Endothelial cell of umbilical vein (primary cell): Measurements from ENCODE around the gene RNF214. TPM values are rescaled to one million over a fixed set of nuclear protein-coding genes. Genes with fewer than 3 reads are reported as not detected.

Source experiments
- BruUV-seq: library from RNA; stranded (reverse); fragments of 400-500 nt; replicated peaks from 2 replicates; lab custom pipeline; 2021; lab: Mats Ljungman, UMichigan
- CTCF ChIA-PET: fragments of 300-600, 350-600 bp; sonication (Branson Sonifier 250); formaldehyde crosslinking; loops from one replicate; lab custom pipeline; 2021; ENCODE audit warnings: antibody characterized with exemption, inconsistent platforms; lab: Charles Lee
- POLR2A ChIA-PET: fragments of 300-600, 350-600 bp; sonication (Branson Sonifier 250); formaldehyde crosslinking; loops from one replicate; lab custom pipeline; 2021; ENCODE audit warnings: antibody characterized with exemption, inconsistent platforms; lab: Charles Lee
- DNase-seq: peaks from one replicate; pipeline ENCODE4 v3.0.0-alpha.2; 2011; ENCODE audit warnings: low read depth, low spot score
- FAIRE-seq: peaks from 2 replicates; lab custom pipeline; 2011; peaks lifted over from hg19 to GRCh38; lab: Jason Lieb, UNC
- H2AFZ ChIP-seq: 2 replicates; pipeline ENCODE4 v1.6.0; 2012; ENCODE audit warnings: low read depth, low read length, control low read depth, inconsistent platforms
- H3K27ac ChIP-seq: 2 replicates; pipeline ENCODE4 v1.5.1; 2011; ENCODE audit warnings: low read depth, mild to moderate bottlenecking, control low read depth, low read length, moderate library complexity; ENCODE audit not compliant: insufficient read depth
- H3K27me3 ChIP-seq, 2 experiments: 2 replicates each; pipeline versions ENCODE4 v1.6.0 to v1.6.1; 2011; ENCODE audit warnings: low read length in 2 of 2, mixed read lengths in 1 of 2; ENCODE audit not compliant: control insufficient read depth in 2 of 2, insufficient read depth in 2 of 2
- H3K36me3 ChIP-seq, 2 experiments: 2 replicates in 1 of 2; 3 replicates in 1 of 2; pipeline ENCODE4 v1.5.1; 2011; ENCODE audit warnings: low read length in 2 of 2, mild to moderate bottlenecking in 1 of 2, moderate library complexity in 1 of 2; ENCODE audit not compliant: control insufficient read depth in 2 of 2, insufficient read depth in 2 of 2; ENCODE audit errors: extremely low read depth in 1 of 2
- H3K4me1 ChIP-seq: 3 replicates; pipeline ENCODE4 v1.5.1; 2011; ENCODE audit warnings: mild to moderate bottlenecking, low read length; ENCODE audit not compliant: control insufficient read depth, insufficient read depth; ENCODE audit errors: extremely low read depth
- H3K4me2 ChIP-seq: 2 replicates; pipeline ENCODE4 v1.6.1; 2011; ENCODE audit warnings: low read length, control low read depth, mixed read lengths; ENCODE audit not compliant: insufficient read depth
- H3K4me3 ChIP-seq, 3 experiments: fragments of 200-600 bp in 1 of 3; sonication (generic), shearing (Covaris generic) in 1 of 3; replicated peaks in 1 of 3; 2 replicates each; pipeline ENCODE4 v1.5.1; 2011 to 2016; ENCODE audit warnings: control low read depth in 3 of 3, low read length in 3 of 3, mild to moderate bottlenecking in 2 of 3, inconsistent platforms in 1 of 3, low read depth in 1 of 3, moderate library complexity in 1 of 3; ENCODE audit not compliant: insufficient read depth in 1 of 3
- H3K79me2 ChIP-seq: 2 replicates; pipeline ENCODE4 v1.6.0; 2012; ENCODE audit warnings: low read length, inconsistent platforms; ENCODE audit not compliant: control insufficient read depth, insufficient read depth
- H3K9ac ChIP-seq: replicated peaks from 2 replicates; pipeline ENCODE3; 2011; ENCODE audit warnings: low read length, control low read depth; ENCODE audit not compliant: insufficient read depth; ENCODE audit errors: extremely low read depth
- H3K9me1 ChIP-seq: replicated peaks from 3 replicates; pipeline ENCODE4 v1.6.0; 2011; ENCODE audit warnings: mild to moderate bottlenecking, low read length; ENCODE audit not compliant: control insufficient read depth, insufficient read depth; ENCODE audit errors: extremely low read depth
- H3K9me3 ChIP-seq: replicated peaks from 2 replicates; pipeline ENCODE4 v1.5.1; 2012; ENCODE audit warnings: low read length, inconsistent platforms; ENCODE audit not compliant: control insufficient read depth, insufficient read depth
- H4K20me1 ChIP-seq: replicated peaks from 2 replicates; pipeline ENCODE3; 2011; ENCODE audit warnings: mild to moderate bottlenecking, low read length; ENCODE audit not compliant: control insufficient read depth, insufficient read depth; ENCODE audit errors: extremely low read depth
- EZH2 ChIP-seq: IDR thresholded peaks from 2 replicates; pipeline ENCODE4 v1.6.1; 2012; ENCODE audit warnings: borderline replicate concordance, low read depth, mild to moderate bottlenecking, moderate library complexity, low read length, inconsistent platforms; ENCODE audit not compliant: severe bottlenecking
- GATA2 ChIP-seq: IDR thresholded peaks from 2 replicates; pipeline ENCODE4 v1.7.0; 2011; ENCODE audit warnings: low read depth, mild to moderate bottlenecking, moderate library complexity, mixed read lengths, low read length; ENCODE audit not compliant: insufficient read length, insufficient read depth
- JUN ChIP-seq: IDR thresholded peaks from 2 replicates; pipeline ENCODE4 v1.6.1; 2011; ENCODE audit warnings: borderline replicate concordance, low read depth; ENCODE audit not compliant: insufficient read length, insufficient read depth
- MAX ChIP-seq: IDR thresholded peaks from 2 replicates; pipeline ENCODE4 v1.6.1; 2011; ENCODE audit not compliant: insufficient read depth, insufficient read length
- MYC ChIP-seq: IDR thresholded peaks from one replicate; pipeline ENCODE4 v1.6.1; 2011; ENCODE audit warnings: mild to moderate bottlenecking, low read depth, low read length
- POLR2A ChIP-seq: IDR thresholded peaks from 2 replicates; pipeline ENCODE4 v1.6.1; 2012; ENCODE audit warnings: low read depth, mild to moderate bottlenecking, control low read depth, low read length
- POLR2AphosphoS5 ChIP-seq: IDR thresholded peaks from 2 replicates; pipeline ENCODE4 v1.6.1; 2012; ENCODE audit warnings: low read depth, mild to moderate bottlenecking, control low read depth, low read length, moderate library complexity; ENCODE audit not compliant: insufficient read depth
- dilution Hi-C: fragments of 300-500 bp; cut with MboI; formaldehyde crosslinking; loops from one replicate; pipeline ENCODE4 v1.15.0; 2019; ENCODE audit warnings: low sequenced_read_pairs; ENCODE audit not compliant: extremely low pct_ligation_motif_present
- intact Hi-C: fragments of 100-400 bp; cut with micrococcal nuclease; formaldehyde crosslinking; loops from one replicate; pipeline ENCODE4 v1.10.0; 2022
- polyA plus RNA-seq, 4 experiments: library from polyadenylated mRNA; depleted of rRNA in 3 of 4; stranded (reverse) in 3 of 4; unstranded in 1 of 4; fragments of >200 nt; gene quantifications; 2 replicates each; pipeline versions ENCODE4 v1.2.1 to v1.2.3, GENCODE V29; 2011 to 2012; ENCODE audit warnings: missing spikeins in 1 of 4
- total RNA-seq: library from RNA; stranded (reverse); gene quantifications from 2 replicates; pipeline ENCODE4 v1.2.3, GENCODE V29; 2021
- TF ChIP-seq, protein P1 (sequence below), 2 donors: IDR thresholded peaks; 1 replicate in 1 of 2; 2 replicates in 1 of 2; pipeline ENCODE4 v1.5.1; 2011; ENCODE audit warnings: low read length in 2 of 2, mild to moderate bottlenecking in 2 of 2, moderate library complexity in 2 of 2, control low read depth in 1 of 2, inconsistent platforms in 1 of 2, low read depth in 1 of 2; ENCODE audit not compliant: insufficient read depth in 1 of 2; ENCODE audit errors: extremely low read depth in 1 of 2

The RNF214 gene
- total and polyA plus RNA-seq, 2 donors (not counting 3 experiments of a cell fraction or from before 2014, with no cell fraction given): 24.3 to 28.2 TPM

GRCh38 chr11:117299351-117300282 lies 67.1 kb downstream of the RNF214 start:
- CTCF ChIA-PET: no interaction called here
- Histone ChIP-seq H3K4me3 (no peak overlapping the region), H3K4me1 (no peaks in the 10 kb centered on the region), H3K9me1 (no peaks in the 10 kb centered on the region), H3K36me3 (no peaks in the 10 kb centered on the region), H3K27ac (no peak overlapping the region), H3K4me2 (no peak overlapping the region), H3K79me2 (no peaks in the 10 kb centered on the region), H3K27me3 (no peaks in the 10 kb centered on the region), H2AFZ (no peak overlapping the region), H3K9ac (no peak overlapping the region), H4K20me1 (no peaks in the 10 kb centered on the region), H3K9me3 (no peaks in the 10 kb centered on the region)
- intact Hi-C loops (no loop called here), dilution Hi-C loops (no loop called here)
- FAIRE-seq (no peak), DNase-seq (no peak)
- TF ChIP-seq POLR2AphosphoS5 (no peak), MAX (no peak)
- TF ChIP-seq, protein P1, sequence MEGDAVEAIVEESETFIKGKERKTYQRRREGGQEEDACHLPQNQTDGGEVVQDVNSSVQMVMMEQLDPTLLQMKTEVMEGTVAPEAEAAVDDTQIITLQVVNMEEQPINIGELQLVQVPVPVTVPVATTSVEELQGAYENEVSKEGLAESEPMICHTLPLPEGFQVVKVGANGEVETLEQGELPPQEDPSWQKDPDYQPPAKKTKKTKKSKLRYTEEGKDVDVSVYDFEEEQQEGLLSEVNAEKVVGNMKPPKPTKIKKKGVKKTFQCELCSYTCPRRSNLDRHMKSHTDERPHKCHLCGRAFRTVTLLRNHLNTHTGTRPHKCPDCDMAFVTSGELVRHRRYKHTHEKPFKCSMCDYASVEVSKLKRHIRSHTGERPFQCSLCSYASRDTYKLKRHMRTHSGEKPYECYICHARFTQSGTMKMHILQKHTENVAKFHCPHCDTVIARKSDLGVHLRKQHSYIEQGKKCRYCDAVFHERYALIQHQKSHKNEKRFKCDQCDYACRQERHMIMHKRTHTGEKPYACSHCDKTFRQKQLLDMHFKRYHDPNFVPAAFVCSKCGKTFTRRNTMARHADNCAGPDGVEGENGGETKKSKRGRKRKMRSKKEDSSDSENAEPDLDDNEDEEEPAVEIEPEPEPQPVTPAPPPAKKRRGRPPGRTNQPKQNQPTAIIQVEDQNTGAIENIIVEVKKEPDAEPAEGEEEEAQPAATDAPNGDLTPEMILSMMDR (IDR thresholded peaks at IDR 0.05; ENCODE audit: extremely low read depth in 1 of 2, insufficient read depth in 1 of 2, low read depth in 1 of 2, low read length in 2 of 2): no peak
- no TSS peak for BruUV-seq
- POLR2A ChIA-PET: no interaction called here

DNA sequence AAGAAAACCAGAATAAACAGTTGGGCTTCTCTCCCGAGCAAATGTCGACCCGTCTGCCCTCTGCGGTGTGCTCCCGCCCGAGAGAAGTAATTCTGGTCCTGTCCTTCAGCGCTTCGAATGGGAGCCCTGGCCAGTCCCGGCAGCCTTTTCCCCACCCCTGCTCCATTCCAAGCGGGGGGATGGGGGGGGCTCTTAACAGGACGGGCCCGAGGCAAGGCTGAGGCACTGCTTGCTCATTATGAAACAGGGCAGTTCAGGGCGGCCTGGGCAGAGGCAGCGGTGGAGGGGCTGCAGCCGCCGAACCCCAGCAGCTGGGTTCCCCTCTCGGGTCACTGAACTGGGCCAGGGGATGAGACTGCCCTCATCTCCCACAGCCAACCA lies 67.8 kb downstream of the RNF214 start:
- Histone ChIP-seq H3K9ac (no peak overlapping the region), H4K20me1 (no peaks in the 10 kb centered on the region), H3K9me1 (no peaks in the 10 kb centered on the region), H3K36me3 (no peaks in the 10 kb centered on the region), H3K9me3 (no peaks in the 10 kb centered on the region), H3K4me3 (no peak overlapping the region), H3K4me1 (no peaks in the 10 kb centered on the region), H3K4me2 (no peak overlapping the region), H2AFZ (no peak overlapping the region), H3K27me3 (no peaks in the 10 kb centered on the region), H3K27ac (no peak overlapping the region), H3K79me2 (no peaks in the 10 kb centered on the region)
- POLR2A ChIA-PET: no interaction called here
- FAIRE-seq: no peak
- CTCF ChIA-PET: no interaction called here
- intact Hi-C loops (no loop called here), dilution Hi-C loops (no loop called here)
- DNase-seq: no peak
- no TSS peak for BruUV-seq
- TF ChIP-seq, protein P1 (IDR thresholded peaks at IDR 0.05; ENCODE audit: extremely low read depth in 1 of 2, insufficient read depth in 1 of 2, low read depth in 1 of 2, low read length in 2 of 2): no peak
- TF ChIP-seq POLR2A (no peak), GATA2 (no peak), EZH2 (no peak), JUN (no peak), POLR2AphosphoS5 (no peak), MAX (no peak), MYC (no peak)
